Mesodermal cell (in vitro differentiated cells): ENCODE measurements around the gene MAST4.

Experiments
- H3K27ac ChIP-seq: 2 replicates; pipeline ENCODE4 v1.7.0; 2013; ENCODE audit warnings: mild to moderate bottlenecking, low read depth, low read length, moderate library complexity; ENCODE audit not compliant: severe bottlenecking
- H3K36me3 ChIP-seq: 2 replicates; pipeline ENCODE4 v1.7.1; 2013; ENCODE audit warnings: mild to moderate bottlenecking, low read length, moderate library complexity; ENCODE audit not compliant: control insufficient read depth, insufficient read depth
- H3K4me1 ChIP-seq: one replicate; pipeline ENCODE4 v1.7.1; 2013; ENCODE audit warnings: mild to moderate bottlenecking, low read length; ENCODE audit not compliant: insufficient read depth, control insufficient read depth, poor library complexity, severe bottlenecking
- H3K4me3 ChIP-seq: 2 replicates; pipeline ENCODE4 v1.7.0; 2013; ENCODE audit warnings: low read length, control low read depth, mild to moderate bottlenecking; ENCODE audit not compliant: insufficient read depth, poor library complexity, severe bottlenecking; ENCODE audit errors: extremely low read depth
- H3K9me3 ChIP-seq: 2 replicates; pipeline ENCODE4 v1.7.1; 2013; ENCODE audit warnings: mild to moderate bottlenecking, low read length, moderate library complexity; ENCODE audit not compliant: control insufficient read depth
- WGBS, 2 experiments: methylation state at CpG; one replicate each; pipeline ENCODE4 v1.1.5; 2013; ENCODE audit warnings: missing lambda C conversion rate in 2 of 2; ENCODE audit not compliant: insufficient coverage in 2 of 2; 5-methylcytosine and 5-hydroxymethylcytosine counted together

The MAST4 gene

GRCh38 chr5:67183859-67184258, 587.7 kb downstream of the MAST4 start:
- H3K4me3 ChIP-seq, result no peak overlapping the region
- H3K9me3 ChIP-seq, result no peaks in the 10 kb centered on the region
- 100% methylated on average over 1 to 2 of the region's 3 CpGs for WGBS, 2 experiments
- H3K36me3 ChIP-seq, result no peaks in the 10 kb centered on the region
- no peaks in the 10 kb centered on the region for H3K4me1 ChIP-seq
- H3K27ac ChIP-seq, result no peak overlapping the region

- no peaks in the 10 kb centered on the region for H3K36me3 ChIP-seq
- H3K9me3 ChIP-seq, result no peaks in the 10 kb centered on the region
- WGBS, 2 experiments, result no CpG with 5 or more reads among the region's 1 CpG
- H3K4me3 ChIP-seq, result no peak overlapping the region
- no peak overlapping the region for H3K27ac ChIP-seq
- H3K4me1 ChIP-seq, result peaks cover 6% of the 10 kb centered on the region
Observed at GRCh38 chr5:67187006-67187715, 591.0 kb downstream of the MAST4 start.

- H3K4me3 ChIP-seq, result no peak overlapping the region
- no peaks in the 10 kb centered on the region for H3K9me3 ChIP-seq
- 89% methylated on average over 6 to 7 of the region's 7 CpGs for WGBS, 2 experiments
- H3K36me3 ChIP-seq, result no peaks in the 10 kb centered on the region
- H3K27ac ChIP-seq, result no peak overlapping the region
- H3K4me1 ChIP-seq, result peaks cover 6% of the 10 kb centered on the region
Observed at GRCh38 chr5:67188274-67189078, 592.3 kb downstream of the MAST4 start.

GRCh38 chr5:67189079-67189354, 592.8 kb downstream of the MAST4 start:
- Histone ChIP-seq H3K4me1 (peaks cover 6% of the 10 kb centered on the region), H3K36me3 (no peaks in the 10 kb centered on the region), H3K27ac (no peak overlapping the region), H3K9me3 (no peaks in the 10 kb centered on the region), H3K4me3 (no peak overlapping the region)
- WGBS, 2 experiments, result 96 to 100% methylated on average over 3 of the region's 3 CpGs

GRCh38 chr5:67189931-67190330, 593.7 kb downstream of the MAST4 start:
- Histone ChIP-seq H3K9me3 (no peaks in the 10 kb centered on the region), H3K27ac (no peak overlapping the region), H3K4me3 (no peak overlapping the region), H3K4me1 (peaks cover 6% of the 10 kb centered on the region), H3K36me3 (no peaks in the 10 kb centered on the region)
- WGBS, 2 experiments, result 88 to 100% methylated on average over 1 of the region's 1 CpG

GRCh38 chr5:67190410-67190809, 594.2 kb downstream of the MAST4 start:
- peaks cover 6% of the 10 kb centered on the region for H3K4me1 ChIP-seq
- no peak overlapping the region for H3K27ac ChIP-seq
- no peaks in the 10 kb centered on the region for H3K36me3 ChIP-seq
- 74 to 87% methylated on average over 3 to 4 of the region's 4 CpGs for WGBS, 2 experiments
- H3K9me3 ChIP-seq, result no peaks in the 10 kb centered on the region
- H3K4me3 ChIP-seq, result no peak overlapping the region

GRCh38 chr5:67190861-67191260, 594.7 kb downstream of the MAST4 start:
- Histone ChIP-seq H3K4me1 (peaks cover 6% of the 10 kb centered on the region), H3K27ac (no peak overlapping the region), H3K4me3 (no peak overlapping the region), H3K36me3 (no peaks in the 10 kb centered on the region), H3K9me3 (no peaks in the 10 kb centered on the region)
- 63 to 90% methylated on average over 4 to 5 of the region's 5 CpGs for WGBS, 2 experiments

GRCh38 chr5:67192719-67193438, 596.7 kb downstream of the MAST4 start:
- Histone ChIP-seq H3K27ac (no peak overlapping the region), H3K9me3 (no peaks in the 10 kb centered on the region), H3K4me3 (no peak overlapping the region), H3K36me3 (no peaks in the 10 kb centered on the region), H3K4me1 (peaks cover 6% of the 10 kb centered on the region)
- 96% methylated on average over 2 to 7 of the region's 9 CpGs for WGBS, 2 experiments

- no peaks in the 10 kb centered on the region for H3K9me3 ChIP-seq
- no peak overlapping the region for H3K4me3 ChIP-seq
- H3K4me1 ChIP-seq, result peaks cover 6% of the 10 kb centered on the region
- H3K27ac ChIP-seq, result no peak overlapping the region
- no peaks in the 10 kb centered on the region for H3K36me3 ChIP-seq
- WGBS, 2 experiments, result 100% methylated on average over 1 of the region's 2 CpGs; no CpG with 5 or more reads in 1 of the 2 experiments
Observed at GRCh38 chr5:67193439-67193807, 597.2 kb downstream of the MAST4 start.

GRCh38 chr5:67194166-67194565, 598.0 kb downstream of the MAST4 start:
- no peak overlapping the region for H3K27ac ChIP-seq
- 75 to 100% methylated on average over 1 of the region's 3 CpGs for WGBS, 2 experiments
- H3K4me1 ChIP-seq, result peaks cover 6% of the 10 kb centered on the region
- H3K36me3 ChIP-seq, result no peaks in the 10 kb centered on the region
- no peaks in the 10 kb centered on the region for H3K9me3 ChIP-seq
- H3K4me3 ChIP-seq, result no peak overlapping the region
